HEK293T (cell line): ENCODE data around the gene SLC6A6.

Experiments used
- CTCF ChIA-PET: fragments of 350-600 bp; formaldehyde crosslinking; extraction: SDS; loops from one replicate; lab custom pipeline; 2021; ENCODE audit warnings: antibody characterized with exemption, inconsistent platforms; lab: Yijun Ruan, JAX
- POLR2A ChIA-PET: fragments of 350-600 bp; formaldehyde crosslinking; extraction: SDS; loops from one replicate; lab custom pipeline; 2020; ENCODE audit warnings: antibody characterized with exemption, inconsistent platforms; lab: Yijun Ruan, JAX
- DNase-seq: peaks from one replicate; pipeline ENCODE4 v3.0.0; 2012; ENCODE audit warnings: mixed read lengths; ENCODE audit errors: extremely low spot score
- ARNT ChIP-seq: fragments of 450-650 bp; IDR thresholded peaks from 2 replicates; pipeline ENCODE4 v1.6.1; 2017; ENCODE audit warnings: mild to moderate bottlenecking
- BHLHE40 ChIP-seq: fragments of 450-650 bp; IDR thresholded peaks from 2 replicates; pipeline ENCODE4 v1.6.1; 2016; ENCODE audit warnings: mild to moderate bottlenecking, moderate library complexity, borderline replicate concordance
- CTBP1 ChIP-seq: fragments of 450-650 bp; IDR thresholded peaks from 2 replicates; pipeline ENCODE4 v1.6.1; 2016; ENCODE audit warnings: borderline replicate concordance
- ELF4 ChIP-seq: fragments of 450-650 bp; IDR thresholded peaks from 2 replicates; pipeline ENCODE4 v1.6.1; 2017; ENCODE audit warnings: antibody characterized with exemption
- FOXA1 ChIP-seq: fragments of 450-650 bp; IDR thresholded peaks from 2 replicates; pipeline ENCODE4 v1.6.1; 2016; ENCODE audit warnings: mild to moderate bottlenecking
- FOXK2 ChIP-seq: fragments of 450-650 bp; IDR thresholded peaks from 2 replicates; pipeline ENCODE4 v1.6.1; 2016; ENCODE audit warnings: mild to moderate bottlenecking
- FOXM1 ChIP-seq: fragments of 450-650 bp; IDR thresholded peaks from 2 replicates; pipeline ENCODE4 v1.6.1; 2017; ENCODE audit warnings: mild to moderate bottlenecking, borderline replicate concordance
- HDGF ChIP-seq: fragments of 450-650 bp; IDR thresholded peaks from 2 replicates; pipeline ENCODE4 v1.6.1; 2017; ENCODE audit warnings: antibody characterized with exemption, borderline replicate concordance
- L3MBTL2 ChIP-seq: fragments of 450-650 bp; conservative IDR thresholded peaks from 2 replicates; pipeline ENCODE4 v1.6.1; 2016; ENCODE audit warnings: mild to moderate bottlenecking
- LEF1 ChIP-seq: fragments of 450-650 bp; IDR thresholded peaks from 2 replicates; pipeline ENCODE4 v1.6.1; 2017; ENCODE audit warnings: mild to moderate bottlenecking, borderline replicate concordance
- NFRKB ChIP-seq: fragments of 450-650 bp; IDR thresholded peaks from 2 replicates; pipeline ENCODE4 v1.6.1; 2016; ENCODE audit warnings: mild to moderate bottlenecking, moderate library complexity
- SP1 ChIP-seq: fragments of 450-650 bp; IDR thresholded peaks from 2 replicates; pipeline ENCODE4 v1.6.1; 2017
- SUZ12 ChIP-seq: fragments of 450-650 bp; IDR thresholded peaks from 2 replicates; pipeline ENCODE4 v1.6.1; 2016; ENCODE audit warnings: mild to moderate bottlenecking
- TARDBP ChIP-seq: fragments of 450-650 bp; IDR thresholded peaks from 2 replicates; pipeline ENCODE4 v1.6.1; 2016
- ZNF384 ChIP-seq: fragments of 450-650 bp; IDR thresholded peaks from 2 replicates; pipeline ENCODE4 v1.6.1; 2016
- TF ChIP-seq, protein P1 (sequence below): fragments of 450-650 bp; IDR thresholded peaks from 2 replicates; pipeline ENCODE4 v1.6.1; 2016

Gene SLC6A6

DNA sequence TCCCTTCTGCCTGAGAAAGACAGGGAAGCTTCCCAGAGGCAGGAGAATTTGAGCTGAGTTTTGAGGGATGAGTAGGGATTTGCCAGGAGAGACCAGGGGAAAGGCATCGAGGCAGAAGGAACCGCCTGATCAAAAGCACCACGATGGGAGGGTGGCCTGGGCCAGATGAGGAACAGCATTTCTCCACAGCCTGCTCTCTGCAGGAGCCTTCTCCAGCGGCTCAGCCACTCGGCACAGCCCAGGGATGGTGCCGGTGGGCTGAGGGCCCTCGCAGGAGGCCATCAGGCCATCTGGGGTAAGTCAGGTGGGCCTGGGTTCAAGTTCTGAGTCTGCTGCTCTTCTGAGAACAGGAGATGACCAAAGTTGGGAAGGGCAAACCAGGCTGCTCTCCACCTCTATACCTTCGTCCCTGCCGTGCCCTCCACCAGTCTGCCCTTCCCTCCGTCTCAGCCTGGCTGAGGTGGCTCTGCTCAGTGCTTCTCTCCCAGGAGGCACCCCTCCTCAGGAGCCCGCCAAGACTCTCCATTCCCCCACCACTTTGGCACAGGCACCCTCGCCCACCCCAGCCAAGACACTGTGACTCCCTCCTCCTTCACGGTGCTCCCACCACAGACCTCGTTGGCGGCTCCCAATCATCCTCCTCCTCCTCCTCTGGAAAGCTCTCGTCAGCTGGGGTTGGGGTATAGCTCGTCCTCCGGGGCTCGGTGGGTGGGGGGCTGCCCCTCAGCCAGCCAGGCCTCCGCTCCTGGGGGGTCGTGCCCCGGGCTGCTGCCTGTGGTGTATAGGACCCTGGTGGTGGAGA, 102.8 kb downstream of the SLC6A6 start:
- no peak for TF ChIP-seq NFRKB
- TF ChIP-seq, protein P1, sequence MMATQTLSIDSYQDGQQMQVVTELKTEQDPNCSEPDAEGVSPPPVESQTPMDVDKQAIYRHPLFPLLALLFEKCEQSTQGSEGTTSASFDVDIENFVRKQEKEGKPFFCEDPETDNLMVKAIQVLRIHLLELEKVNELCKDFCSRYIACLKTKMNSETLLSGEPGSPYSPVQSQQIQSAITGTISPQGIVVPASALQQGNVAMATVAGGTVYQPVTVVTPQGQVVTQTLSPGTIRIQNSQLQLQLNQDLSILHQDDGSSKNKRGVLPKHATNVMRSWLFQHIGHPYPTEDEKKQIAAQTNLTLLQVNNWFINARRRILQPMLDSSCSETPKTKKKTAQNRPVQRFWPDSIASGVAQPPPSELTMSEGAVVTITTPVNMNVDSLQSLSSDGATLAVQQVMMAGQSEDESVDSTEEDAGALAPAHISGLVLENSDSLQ: no peak
- TF ChIP-seq CTBP1: no peak
- TF ChIP-seq BHLHE40: no peak
- TF ChIP-seq LEF1: no peak
- DNase-seq: no peak
- ChIA-PET POLR2A (interaction anchor here (0.9 kb wide), 1 partner anchor 146 kb away, joined by 3 read pairs; the partner anchor contains the start of gene CCDC174), CTCF (no interaction called here)

DNA sequence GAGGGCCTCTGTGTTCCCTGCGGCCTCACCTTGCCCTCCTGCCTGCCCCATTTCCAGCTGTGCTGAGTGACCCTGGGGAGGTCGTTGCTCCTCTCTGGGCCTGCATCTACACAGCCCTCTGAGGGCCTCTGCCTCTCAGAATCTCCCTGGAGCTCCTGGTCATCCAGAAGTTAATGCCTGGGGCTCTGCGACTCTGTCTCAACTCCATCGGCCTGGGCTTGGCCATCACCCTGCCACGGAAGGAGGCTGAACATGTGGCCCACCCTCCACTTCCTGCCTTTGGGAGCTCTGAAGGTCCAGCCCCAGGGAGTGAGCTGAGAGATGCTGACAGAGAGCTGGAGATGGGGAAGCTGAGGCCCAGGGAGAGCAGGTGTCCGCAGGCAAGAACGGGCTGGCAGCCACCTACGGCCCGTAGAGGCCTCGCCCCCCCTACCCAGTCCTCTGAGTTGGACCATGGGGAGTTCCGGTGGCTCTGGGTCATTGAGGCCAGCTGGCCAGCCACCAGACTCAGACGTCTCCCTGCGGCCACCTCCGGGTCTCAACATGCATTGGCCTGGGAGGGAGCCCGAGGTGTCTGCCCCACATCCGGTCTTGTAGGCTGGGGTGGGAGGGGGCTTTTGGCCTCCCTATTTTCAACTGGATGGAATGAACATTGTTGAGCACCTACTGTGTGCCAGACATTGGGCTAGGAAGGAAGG, 103.5 kb downstream of the SLC6A6 start:
- no peak for DNase-seq
- TF ChIP-seq TARDBP: no peak
- TF ChIP-seq, protein P1: no peak
- POLR2A ChIA-PET: no interaction called here
- CTCF ChIA-PET: no interaction called here

DNA sequence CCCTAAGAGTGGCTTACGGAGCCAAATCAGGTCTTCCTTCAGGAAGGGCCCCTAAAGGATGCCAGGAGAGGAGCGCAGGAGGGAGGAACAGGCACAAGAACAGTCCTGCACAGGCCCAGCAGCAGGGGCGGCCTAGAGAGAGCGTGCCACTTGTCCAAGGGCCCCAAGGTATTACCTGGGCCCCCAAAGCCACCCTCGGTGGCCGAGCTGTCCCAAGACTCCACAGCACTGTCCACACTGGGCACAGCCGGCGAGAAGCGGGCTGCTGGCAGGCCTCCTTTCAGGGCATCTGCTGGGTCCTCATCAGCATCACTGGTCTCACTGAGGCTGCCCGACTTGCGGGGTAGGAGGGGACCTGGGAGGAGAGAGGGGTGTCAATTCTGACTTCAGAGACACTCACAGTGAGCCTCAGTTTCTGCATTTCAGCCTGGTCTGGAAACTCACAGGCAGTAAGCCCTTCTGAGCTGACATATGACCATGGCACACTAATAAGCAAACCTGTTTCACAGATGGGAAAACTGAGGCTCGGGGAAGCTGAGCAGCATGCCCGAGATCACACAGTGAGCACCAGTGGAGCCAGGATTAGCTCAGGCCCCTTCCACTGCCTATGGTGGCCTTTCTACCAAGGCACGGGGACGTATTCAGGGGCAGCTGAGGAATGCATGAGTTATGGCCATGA, 104.4 kb downstream of the SLC6A6 start:
- TF ChIP-seq CTBP1 (no peak), FOXK2 (no peak), ELF4 (no peak), SP1 (no peak), FOXA1 (no peak), FOXM1 (no peak), SUZ12 (no peak), HDGF (no peak), NFRKB (no peak), ARNT (no peak)
- TF ChIP-seq, protein P1: no peak
- no peak for DNase-seq
- ChIA-PET CTCF (no interaction called here), POLR2A (no interaction called here)

DNA sequence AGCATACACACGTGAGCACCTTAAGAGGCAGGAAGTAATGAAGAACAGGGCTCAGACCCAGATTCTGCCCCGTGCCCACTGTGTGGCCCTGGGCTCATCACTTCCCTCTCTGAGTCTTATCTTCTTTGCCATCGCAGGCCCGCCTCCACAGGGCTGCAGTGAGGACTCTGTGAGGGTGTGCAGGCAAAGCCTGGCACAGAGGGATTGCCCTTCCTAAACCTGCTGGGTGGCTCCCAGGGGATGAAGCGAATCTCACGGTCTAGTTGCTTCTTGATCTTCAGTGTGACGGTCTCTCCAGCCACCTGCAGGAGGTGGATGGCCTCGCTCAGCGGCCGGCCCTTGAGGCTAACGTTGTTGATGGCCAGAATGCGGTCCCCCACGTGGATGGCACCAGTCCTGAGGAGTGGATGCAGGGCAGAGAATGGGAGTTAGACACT, 104.9 kb downstream of the SLC6A6 start:
- DNase-seq: no peak
- CTCF ChIA-PET: no interaction called here
- TF ChIP-seq, protein P1: no peak
- TF ChIP-seq L3MBTL2 (no peak), BHLHE40 (no peak), CTBP1 (no peak), NFRKB (no peak), FOXA1 (no peak), FOXK2 (no peak), SUZ12 (no peak), HDGF (no peak), LEF1 (no peak), ZNF384 (no peak), ARNT (no peak), TARDBP (no peak), ELF4 (no peak), FOXM1 (no peak), SP1 (no peak)
- POLR2A ChIA-PET: no interaction called here

DNA sequence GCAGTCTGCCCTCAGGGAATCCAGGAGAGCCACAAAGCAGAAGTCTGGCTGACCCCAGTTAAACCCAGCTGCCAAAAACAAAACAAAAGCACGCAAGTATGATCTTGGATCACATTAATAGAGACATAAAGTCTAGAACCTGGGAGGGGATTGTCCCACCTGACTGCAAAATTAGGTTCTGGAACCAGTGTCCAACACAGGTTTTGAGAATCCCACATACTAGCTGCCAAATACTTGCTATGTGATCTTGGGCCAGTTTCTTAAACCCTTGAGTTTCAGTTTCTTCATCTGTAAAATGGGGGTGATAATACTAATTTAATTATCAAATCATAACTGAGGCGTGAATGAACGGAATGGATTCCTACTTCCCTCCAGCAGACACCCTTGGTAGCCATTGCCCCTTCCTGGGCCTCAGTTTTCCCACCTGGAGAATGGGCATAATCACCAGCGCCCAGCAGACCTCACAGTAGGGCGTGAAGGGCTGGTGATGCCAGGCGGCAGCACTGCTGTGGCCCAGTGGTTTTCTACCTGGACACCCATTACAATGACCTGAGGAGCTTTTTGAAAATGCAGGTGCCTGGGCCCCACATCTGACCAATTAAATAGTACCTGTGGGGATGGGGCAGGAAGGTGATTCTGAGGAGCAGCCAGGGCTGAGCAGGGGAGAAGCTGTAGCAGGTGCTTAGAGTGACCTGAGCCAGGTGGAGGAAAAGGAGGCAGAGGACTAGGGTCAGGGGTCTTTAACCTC, 105.5 kb downstream of the SLC6A6 start:
- no peak for DNase-seq
- ChIA-PET CTCF (interaction anchor here (1.0 to 1.8 kb wide), 4 partner anchors 35 to 413 kb away, joined by 3 to 8 read pairs (median 4); no protein-coding TSS in a partner anchor), POLR2A (no interaction called here)
- TF ChIP-seq, protein P1: no peak
- TF ChIP-seq FOXA1 (no peak), FOXK2 (no peak), SP1 (no peak), ARNT (no peak), NFRKB (no peak), ZNF384 (no peak), SUZ12 (no peak), ELF4 (no peak), TARDBP (no peak), FOXM1 (no peak), HDGF (no peak)
